ENCODE measurements around the gene DNMBP. TPM values are rescaled to one million over a fixed set of nuclear protein-coding genes. Genes with fewer than 3 reads are reported as not detected.

Gene DNMBP
- total RNA-seq, 1 donor from 2014 or later = 15.9 TPM

DNA sequence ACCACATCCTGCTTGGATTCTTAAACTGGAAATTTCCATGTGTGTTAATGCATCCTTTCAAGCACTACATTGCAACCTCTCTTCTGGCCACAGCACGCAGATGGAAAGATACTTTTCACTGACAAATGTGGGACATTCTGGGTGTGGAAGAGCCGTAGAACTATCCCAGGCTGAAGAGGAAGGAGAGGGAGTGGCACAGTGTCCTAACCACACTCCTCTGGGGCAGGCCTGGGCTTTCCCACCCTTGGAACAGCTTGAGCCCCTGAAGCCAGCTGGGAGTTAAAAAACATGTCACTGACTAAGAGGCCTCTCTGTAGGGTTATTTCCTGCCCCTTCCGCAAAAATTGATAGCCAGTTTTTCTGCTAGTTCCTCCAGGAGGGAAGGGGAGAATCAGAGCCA lies 34.0 kb upstream of the DNMBP start:
- no peaks in the 10 kb centered on the region for H3K9me3 ChIP-seq
- H3K27ac ChIP-seq = no peak overlapping the region
- H3K36me3 ChIP-seq = no peaks in the 10 kb centered on the region
- no peaks in the 10 kb centered on the region for H3K27me3 ChIP-seq
- H3K4me3 ChIP-seq = no peak overlapping the region
- H3K4me1 ChIP-seq = no peaks in the 10 kb centered on the region
- peak in 1 of 2 donors; percentile 69 for DNase-seq (ENCODE audit: low spot score in 2 of 2)
- TF ChIP-seq, protein P1, sequence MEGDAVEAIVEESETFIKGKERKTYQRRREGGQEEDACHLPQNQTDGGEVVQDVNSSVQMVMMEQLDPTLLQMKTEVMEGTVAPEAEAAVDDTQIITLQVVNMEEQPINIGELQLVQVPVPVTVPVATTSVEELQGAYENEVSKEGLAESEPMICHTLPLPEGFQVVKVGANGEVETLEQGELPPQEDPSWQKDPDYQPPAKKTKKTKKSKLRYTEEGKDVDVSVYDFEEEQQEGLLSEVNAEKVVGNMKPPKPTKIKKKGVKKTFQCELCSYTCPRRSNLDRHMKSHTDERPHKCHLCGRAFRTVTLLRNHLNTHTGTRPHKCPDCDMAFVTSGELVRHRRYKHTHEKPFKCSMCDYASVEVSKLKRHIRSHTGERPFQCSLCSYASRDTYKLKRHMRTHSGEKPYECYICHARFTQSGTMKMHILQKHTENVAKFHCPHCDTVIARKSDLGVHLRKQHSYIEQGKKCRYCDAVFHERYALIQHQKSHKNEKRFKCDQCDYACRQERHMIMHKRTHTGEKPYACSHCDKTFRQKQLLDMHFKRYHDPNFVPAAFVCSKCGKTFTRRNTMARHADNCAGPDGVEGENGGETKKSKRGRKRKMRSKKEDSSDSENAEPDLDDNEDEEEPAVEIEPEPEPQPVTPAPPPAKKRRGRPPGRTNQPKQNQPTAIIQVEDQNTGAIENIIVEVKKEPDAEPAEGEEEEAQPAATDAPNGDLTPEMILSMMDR (IDR thresholded peaks at IDR 0.05) = no peak
- intact Hi-C loops (cut with DNase I) = no loop called here

DNA sequence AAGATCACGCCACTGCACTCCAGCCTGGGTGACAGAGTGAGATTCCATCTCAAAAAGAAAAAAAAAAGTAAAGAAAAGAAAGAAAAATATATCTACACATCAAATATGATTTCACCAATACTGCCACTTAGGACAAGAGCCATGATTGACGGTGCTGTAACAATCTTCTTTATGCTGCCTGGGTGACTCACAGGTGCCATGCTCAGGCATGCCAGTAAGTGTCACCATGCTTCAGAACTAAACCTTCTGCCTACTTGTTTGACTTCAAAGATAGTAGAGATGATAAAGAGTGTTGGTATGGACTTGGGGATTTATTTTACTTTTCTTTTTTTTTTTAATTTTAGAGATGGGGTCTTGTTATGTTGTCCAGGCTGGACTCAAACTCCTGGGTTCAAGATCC lies 33.6 kb upstream of the DNMBP start:
- TF ChIP-seq, protein P1 (IDR thresholded peaks at IDR 0.05) = no peak
- intact Hi-C loops (cut with DNase I) = no loop called here
- no peaks in the 10 kb centered on the region for H3K36me3 ChIP-seq
- H3K4me1 ChIP-seq = no peaks in the 10 kb centered on the region
- no peaks in the 10 kb centered on the region for H3K27me3 ChIP-seq
- no peak for DNase-seq (ENCODE audit: low spot score in 2 of 2)
- H3K9me3 ChIP-seq = no peaks in the 10 kb centered on the region
- no peak overlapping the region for H3K27ac ChIP-seq
- H3K4me3 ChIP-seq = no peak overlapping the region

DNA sequence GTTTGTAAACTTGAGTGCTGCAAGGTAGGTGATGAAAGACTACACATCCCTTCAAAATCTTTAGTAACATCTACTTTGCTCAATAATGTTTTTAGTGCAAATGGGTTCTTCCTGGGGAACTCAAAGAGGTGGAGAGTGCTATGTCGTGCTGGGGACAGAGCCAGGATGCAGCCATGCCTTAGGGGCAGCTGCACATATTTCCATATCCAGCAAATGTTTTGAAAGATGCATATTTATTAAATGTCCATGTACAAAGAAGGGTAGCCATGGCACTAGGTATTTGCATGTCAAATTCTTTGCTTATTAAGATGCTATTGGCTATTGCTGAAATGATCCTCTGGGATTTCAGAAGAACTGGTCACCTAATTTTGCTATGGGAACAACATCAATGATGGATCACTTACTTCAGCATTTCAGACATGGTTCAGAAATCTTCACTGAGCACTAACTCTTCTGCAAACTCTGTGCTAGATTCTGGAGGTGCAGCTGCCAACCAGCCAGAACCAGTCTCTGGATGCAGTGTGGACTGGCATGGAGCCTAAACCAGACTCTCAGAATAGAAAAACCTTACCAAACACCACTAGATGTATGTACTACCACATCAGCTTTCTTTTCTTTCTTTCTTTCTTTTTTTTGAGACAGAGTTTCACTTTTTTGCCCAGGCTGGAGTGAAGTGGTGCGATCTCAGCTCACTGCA lies 31.7 kb upstream of the DNMBP start:
- H3K36me3 ChIP-seq = no peaks in the 10 kb centered on the region
- intact Hi-C loops (cut with DNase I) = no loop called here
- TF ChIP-seq, protein P1 (IDR thresholded peaks at IDR 0.05) = no peak

GRCh38 chr10:100038561-100039071 lies 28.9 kb upstream of the DNMBP start:
- TF ChIP-seq, protein P1 (IDR thresholded peaks at IDR 0.05) = no peak
- Histone ChIP-seq H3K36me3 (no peaks in the 10 kb centered on the region), H3K4me3 (no peak overlapping the region), H3K9me3 (no peaks in the 10 kb centered on the region), H3K4me1 (no peaks in the 10 kb centered on the region), H3K27me3 (no peaks in the 10 kb centered on the region), H3K27ac (no peak overlapping the region)
- intact Hi-C loops (cut with DNase I) = no loop called here
- DNase-seq (ENCODE audit: low spot score in 2 of 2) = no peak

More for the DNA sequence above, 31.7 kb upstream of the DNMBP start:
- H3K9me3 ChIP-seq = no peaks in the 10 kb centered on the region
- no peaks in the 10 kb centered on the region for H3K27me3 ChIP-seq
- no peak overlapping the region for H3K4me3 ChIP-seq
- no peak for DNase-seq (ENCODE audit: low spot score in 2 of 2)
- H3K4me1 ChIP-seq = no peaks in the 10 kb centered on the region
- no peak overlapping the region for H3K27ac ChIP-seq

DNA sequence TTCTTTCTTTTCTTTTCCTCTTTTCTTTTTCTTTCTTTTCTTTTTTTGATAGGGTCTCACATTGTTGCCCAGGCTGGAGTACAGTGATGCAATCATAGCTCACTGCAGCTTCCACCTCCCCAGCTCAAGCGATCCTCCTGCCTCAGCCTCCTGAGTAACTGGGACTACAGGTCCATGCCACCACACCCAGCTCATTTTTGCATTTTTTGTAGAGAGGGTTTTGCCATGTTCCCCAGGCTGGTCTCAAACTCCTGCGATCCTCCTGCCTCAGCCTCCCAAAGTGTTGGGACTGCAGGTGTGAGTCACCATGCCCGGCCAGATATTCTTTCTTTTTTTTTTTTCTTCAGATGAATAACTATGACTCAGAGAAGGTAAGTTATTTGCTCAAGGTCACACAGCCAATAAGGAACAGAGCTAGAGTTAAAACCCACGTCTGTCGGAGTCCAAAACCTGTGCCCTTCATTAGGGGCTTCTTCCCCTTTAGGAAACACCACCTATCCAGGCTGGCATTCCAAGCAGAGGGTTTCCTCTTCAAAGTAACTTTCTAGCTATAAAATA lies 28.1 kb upstream of the DNMBP start:
- Histone ChIP-seq H3K4me1 (no peaks in the 10 kb centered on the region), H3K27ac (no peak overlapping the region), H3K4me3 (no peak overlapping the region), H3K27me3 (no peaks in the 10 kb centered on the region), H3K9me3 (no peaks in the 10 kb centered on the region), H3K36me3 (no peaks in the 10 kb centered on the region)
- intact Hi-C loops (cut with DNase I) = no loop called here
- TF ChIP-seq, protein P1 (IDR thresholded peaks at IDR 0.05) = no peak
- DNase-seq (ENCODE audit: low spot score in 2 of 2) = no peak

Data from ascending aorta (tissue), 2 donors.